ENCODE data around the gene DHPS. TPM values are rescaled to one million over a fixed set of nuclear protein-coding genes. Genes with fewer than 3 reads are reported as not detected.

Gene DHPS
- total RNA-seq, 1 donor: 63.2 TPM

DNA sequence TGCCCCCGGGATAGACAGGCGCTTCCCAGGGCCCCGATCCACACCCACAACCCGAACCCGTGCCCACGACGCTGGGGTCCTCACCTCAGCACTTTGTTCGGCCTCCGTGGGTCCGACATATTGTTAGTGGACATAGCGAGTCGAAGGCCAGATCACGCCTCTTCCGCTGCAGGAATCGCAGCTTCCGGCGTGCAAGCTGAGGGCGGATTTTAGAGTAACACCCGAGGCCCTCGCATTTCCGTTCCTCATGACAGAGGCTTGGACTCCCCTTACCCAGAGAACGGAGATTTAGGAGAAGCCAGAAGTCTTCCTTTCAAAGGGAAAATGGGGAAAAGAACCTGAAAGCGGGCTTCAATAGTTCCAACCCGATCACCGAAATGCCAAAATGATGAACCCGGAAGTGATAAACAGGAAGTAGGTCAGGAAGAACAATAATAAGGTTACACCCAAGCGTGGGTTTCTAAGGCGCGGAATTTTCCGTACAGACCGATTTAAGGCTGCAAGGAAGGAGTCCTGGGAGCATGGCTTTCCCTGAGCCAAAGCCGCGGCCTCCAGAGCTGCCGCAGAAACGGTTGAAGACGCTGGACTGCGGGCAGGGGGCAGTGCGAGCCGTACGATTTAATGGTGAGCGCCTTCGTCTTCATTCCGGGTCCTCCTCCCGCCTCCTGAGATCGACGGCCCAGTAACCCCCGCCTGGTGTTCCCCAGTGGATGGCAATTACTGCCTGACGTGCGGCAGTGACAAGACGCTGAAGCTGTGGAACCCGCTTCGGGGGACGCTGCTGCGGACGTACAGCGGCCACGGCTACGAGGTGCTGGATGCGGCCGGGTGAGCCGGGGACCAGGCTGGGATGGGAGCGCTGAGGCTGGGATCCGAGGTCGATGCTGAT, 12.2 kb downstream of the DHPS start:
- peaks cover 51% of the 10 kb centered on the region for H3K4me1 ChIP-seq (ENCODE audit: insufficient read depth, low read length)
- H3K9me3 ChIP-seq (ENCODE audit: low read depth, low read length): no peaks in the 10 kb centered on the region
- no peaks in the 10 kb centered on the region for H3K27me3 ChIP-seq (ENCODE audit: insufficient read depth, low read length)
- H3K4me3 ChIP-seq (ENCODE audit: low read length): peak overlapping the region; percentile 94

DNA sequence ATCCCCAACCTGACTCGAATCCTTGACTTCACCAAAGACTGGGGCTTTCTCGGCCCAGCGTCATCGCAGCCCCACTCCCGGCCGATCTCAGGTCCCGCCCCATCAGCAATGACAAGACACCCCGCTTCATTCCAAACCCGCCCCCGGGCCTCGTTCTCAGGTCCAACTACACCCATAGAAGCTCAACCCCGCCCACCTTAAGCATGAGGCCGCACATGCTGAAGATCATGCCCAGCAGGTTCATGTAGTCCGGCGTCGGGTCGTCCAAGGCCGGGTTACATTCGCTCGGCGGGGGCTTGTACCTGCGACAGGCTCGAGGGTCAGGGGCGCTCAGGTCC, 12.8 kb downstream of the DHPS start:
- H3K4me3 ChIP-seq (ENCODE audit: low read length): peak overlapping the region; percentile 94
- H3K9me3 ChIP-seq (ENCODE audit: low read depth, low read length): no peaks in the 10 kb centered on the region
- H3K4me1 ChIP-seq (ENCODE audit: insufficient read depth, low read length): peaks cover 57% of the 10 kb centered on the region

DNA sequence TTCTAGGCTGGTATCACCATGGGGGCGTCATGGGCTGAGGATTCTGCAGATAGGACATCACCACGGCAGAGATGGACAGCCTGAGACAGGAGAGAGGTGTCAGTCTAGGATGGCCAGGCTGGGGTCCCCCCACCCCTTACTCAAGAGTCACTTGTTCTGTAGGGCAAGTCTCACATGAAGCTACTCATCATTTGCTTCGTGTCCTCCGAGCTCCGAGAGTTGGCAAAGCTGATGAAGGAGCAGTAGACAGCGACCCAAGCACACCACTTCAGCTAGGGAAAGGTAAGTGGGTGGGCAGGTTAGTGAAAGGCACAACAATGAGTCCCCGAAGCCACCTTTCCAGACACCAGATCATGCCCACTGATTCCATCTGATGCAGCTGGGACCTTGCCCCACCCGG, 13.3 kb downstream of the DHPS start:
- peak overlapping the region; percentile 94 for H3K4me3 ChIP-seq (ENCODE audit: low read length)
- no peaks in the 10 kb centered on the region for H3K27me3 ChIP-seq (ENCODE audit: insufficient read depth, low read length)
- peaks cover 59% of the 10 kb centered on the region for H3K4me1 ChIP-seq (ENCODE audit: insufficient read depth, low read length)
- H3K9me3 ChIP-seq (ENCODE audit: low read depth, low read length): no peaks in the 10 kb centered on the region

More for the DNA sequence above, 12.8 kb downstream of the DHPS start:
- H3K27me3 ChIP-seq (ENCODE audit: insufficient read depth, low read length): no peaks in the 10 kb centered on the region

DNA sequence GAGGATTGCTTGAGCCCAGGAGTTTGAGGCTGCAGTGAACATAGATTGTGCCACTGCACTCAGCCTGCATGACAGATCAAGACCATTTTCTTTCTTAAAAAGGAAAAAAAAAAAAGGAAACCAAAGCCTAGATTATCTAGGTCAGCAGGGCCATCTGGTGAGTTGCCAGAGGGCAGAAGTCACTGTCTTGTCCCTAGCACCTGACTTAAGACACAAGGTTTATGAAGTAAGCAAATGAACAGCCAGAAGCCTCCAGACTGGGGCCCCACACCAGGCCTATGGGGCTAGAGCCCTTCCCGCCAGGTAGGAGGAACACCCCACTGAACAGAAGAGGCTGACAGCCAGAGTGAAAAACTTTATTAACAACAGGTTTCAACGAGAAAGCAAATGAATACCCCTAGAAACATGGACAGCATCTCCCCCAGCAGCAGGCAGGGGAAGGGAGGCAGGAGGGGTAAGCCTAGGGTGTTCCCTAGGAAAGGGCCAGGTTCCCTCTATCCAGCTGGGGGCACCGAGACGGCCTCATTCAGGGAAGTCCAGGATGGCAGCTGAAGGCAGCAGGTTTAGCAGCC, 13.9 kb downstream of the DHPS start:
- H3K27me3 ChIP-seq (ENCODE audit: insufficient read depth, low read length): no peaks in the 10 kb centered on the region
- no peak overlapping the region for H3K4me3 ChIP-seq (ENCODE audit: low read length)
- H3K4me1 ChIP-seq (ENCODE audit: insufficient read depth, low read length): peaks cover 59% of the 10 kb centered on the region
- no peaks in the 10 kb centered on the region for H3K9me3 ChIP-seq (ENCODE audit: low read depth, low read length)

DNA sequence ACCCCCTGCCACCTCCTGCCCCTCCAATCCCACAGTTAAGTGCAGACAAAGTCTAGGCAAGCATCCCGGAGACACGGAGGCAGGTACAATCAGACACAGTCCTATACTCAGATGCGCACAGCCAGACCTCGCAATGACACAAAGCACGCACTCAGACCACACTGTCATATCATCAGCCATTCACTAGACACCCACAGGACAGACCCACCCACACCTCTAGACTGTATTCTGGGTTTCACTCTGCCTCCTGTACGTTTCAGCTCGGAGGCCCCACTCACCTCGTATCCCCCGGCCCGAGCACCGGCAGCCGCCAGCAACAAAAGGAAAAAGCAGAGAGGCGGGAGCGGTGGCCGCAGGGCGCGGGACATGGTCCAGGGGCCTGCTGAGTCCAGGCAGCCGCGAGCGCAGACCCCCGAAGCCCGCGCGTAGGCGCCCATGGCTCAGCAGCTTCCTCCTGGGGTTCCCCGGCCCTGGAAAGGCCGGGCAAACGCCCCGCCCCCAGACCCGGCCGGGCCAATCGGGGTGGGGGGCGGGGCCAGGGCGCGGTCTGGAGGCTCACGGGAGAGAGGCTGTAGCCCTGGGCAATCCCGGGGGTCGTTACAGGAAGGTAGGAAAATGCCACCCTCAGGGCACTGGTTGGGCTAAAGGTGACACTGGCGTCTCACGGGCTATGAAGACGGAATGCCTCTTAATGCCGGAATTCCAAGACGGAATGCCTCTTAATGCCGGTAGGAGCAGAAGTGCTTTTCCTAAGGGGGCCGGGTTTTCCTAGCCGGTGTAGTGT, 15.2 kb downstream of the DHPS start, which contains the start of the genes MAN2B1 and WDR83:
TSS of gene MAN2B1 (minus strand) at position 478 of the 784 bp plus-strand sequence. CDS start at position 437, 41 bp downstream.
TSS of gene WDR83 (plus strand) at position 543 of the 784 bp plus-strand sequence. CDS start 2,984 bp downstream, outside the sequence.
- H3K9me3 ChIP-seq (ENCODE audit: low read depth, low read length): no peaks in the 10 kb centered on the region
- H3K4me3 ChIP-seq (ENCODE audit: low read length): peak within 1 kb of the TSS; percentile 74
- H3K27me3 ChIP-seq (ENCODE audit: insufficient read depth, low read length): no peaks in the 10 kb centered on the region
- peaks cover 59% of the 10 kb centered on the region for H3K4me1 ChIP-seq (ENCODE audit: insufficient read depth, low read length)

DNA sequence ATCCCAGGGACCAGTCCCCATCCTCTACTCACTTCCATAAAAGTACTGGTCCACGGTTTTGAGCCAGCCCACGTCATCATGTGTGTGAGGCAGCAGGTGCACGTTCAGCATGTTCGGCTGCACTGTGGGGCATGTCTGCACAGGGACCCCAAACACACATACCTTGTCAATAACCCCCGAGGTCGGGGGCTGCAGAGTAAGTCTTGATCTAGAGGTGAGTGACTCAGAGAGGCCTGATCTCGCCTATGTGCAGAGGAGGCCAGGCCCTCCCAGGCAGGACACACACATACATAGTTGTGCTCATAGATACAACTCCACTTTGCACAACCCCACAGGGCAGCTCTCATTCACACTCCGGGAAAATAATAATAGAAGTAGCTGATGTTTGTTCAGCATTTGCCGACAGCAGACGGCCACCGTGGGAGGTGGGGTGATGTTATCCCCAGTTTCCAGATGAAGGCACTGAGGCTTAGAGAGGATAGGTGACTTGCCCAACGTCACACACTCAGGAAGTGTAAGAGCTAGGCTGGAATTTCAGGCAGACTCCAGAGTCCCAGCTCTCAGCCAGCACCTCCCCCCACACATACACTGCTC, 15.9 kb downstream of the DHPS start:
- Histone ChIP-seq H3K9me3 (ENCODE audit: low read depth, low read length) (no peaks in the 10 kb centered on the region), H3K4me3 (ENCODE audit: low read length) (peak overlapping the region; percentile 74), H3K4me1 (ENCODE audit: insufficient read depth, low read length) (peaks cover 59% of the 10 kb centered on the region), H3K27me3 (ENCODE audit: insufficient read depth, low read length) (no peaks in the 10 kb centered on the region)

DNA sequence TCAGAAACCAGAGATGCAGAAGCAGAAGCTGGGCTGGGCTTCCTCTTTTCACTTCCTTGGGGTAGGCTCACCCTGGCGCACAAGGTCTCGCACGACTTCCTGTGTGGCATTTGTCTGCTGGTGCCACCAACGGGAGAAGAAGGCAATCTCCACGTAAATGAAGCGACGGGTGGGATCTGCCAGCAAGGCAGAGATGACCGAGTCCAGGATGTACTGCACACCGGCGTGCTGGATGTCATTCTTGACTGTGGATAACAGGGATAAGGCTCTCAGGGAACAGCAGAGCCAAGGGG, 16.5 kb downstream of the DHPS start:
- Histone ChIP-seq H3K4me1 (ENCODE audit: insufficient read depth, low read length) (peaks cover 54% of the 10 kb centered on the region), H3K9me3 (ENCODE audit: low read depth, low read length) (no peaks in the 10 kb centered on the region), H3K27me3 (ENCODE audit: insufficient read depth, low read length) (no peaks in the 10 kb centered on the region), H3K4me3 (ENCODE audit: low read length) (peak overlapping the region; percentile 74)

DNA sequence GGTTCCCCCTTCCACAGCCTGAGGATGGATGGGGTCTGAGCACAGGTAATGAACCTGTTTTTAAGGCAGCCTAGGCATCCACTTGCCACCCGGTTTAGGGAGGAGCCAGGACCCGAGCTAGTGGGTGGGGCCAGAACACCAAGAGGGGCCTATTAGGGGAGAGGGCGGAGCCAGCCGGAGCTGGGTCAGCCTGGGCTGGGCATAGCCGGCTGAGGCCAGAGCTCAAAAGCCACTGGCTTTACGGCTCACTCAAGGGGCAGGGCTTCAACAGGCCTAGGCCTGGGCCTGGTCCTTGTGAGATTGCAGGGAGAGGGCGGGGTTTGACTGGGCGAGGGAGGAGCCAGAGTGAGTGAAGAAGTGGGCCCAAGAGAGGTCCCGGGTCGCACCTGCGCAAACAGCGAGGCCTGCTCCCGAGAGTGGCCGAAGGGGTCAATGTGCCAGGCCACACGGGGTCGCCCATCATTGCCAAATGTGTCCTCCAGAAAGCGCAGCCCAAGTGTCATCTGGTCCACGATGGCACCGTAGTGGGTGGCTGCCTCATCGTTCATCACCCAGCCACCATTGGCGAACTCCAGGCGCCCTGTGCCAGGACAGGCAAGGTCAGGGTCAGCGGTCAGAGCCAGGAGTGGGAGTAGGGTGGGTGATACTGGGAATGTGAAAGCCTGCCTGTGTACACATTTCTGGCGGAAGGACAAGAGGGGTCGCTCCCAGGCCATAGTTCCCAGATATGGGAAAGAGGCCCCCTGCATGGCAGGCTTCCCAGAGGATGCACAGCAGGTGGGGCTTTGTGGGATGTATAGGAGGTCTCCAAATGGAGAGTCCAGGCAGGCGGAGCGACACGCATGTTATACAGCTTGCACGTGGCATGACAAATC, 17.0 kb downstream of the DHPS start:
- Histone ChIP-seq H3K9me3 (ENCODE audit: low read depth, low read length) (no peaks in the 10 kb centered on the region), H3K27me3 (ENCODE audit: insufficient read depth, low read length) (no peaks in the 10 kb centered on the region)

DNA sequence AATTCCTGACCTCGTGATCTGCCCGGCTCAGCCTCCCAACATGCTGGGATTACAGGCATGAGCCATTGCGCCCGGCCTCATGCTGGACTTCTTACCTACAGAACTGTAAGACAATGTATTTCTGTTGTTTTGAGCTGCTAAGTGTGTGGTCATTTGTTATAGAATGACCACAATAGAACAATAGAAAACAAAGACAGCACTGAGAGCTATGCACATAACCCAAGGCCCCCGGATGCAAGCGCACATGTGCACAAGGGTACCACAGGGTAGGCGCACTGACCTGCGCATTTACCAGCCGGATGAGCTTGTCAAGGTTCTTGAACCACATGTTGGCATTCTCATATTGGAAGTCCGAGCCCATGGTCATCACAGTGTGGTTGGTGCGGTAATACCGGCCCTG, 20.7 kb downstream of the DHPS start:
- Histone ChIP-seq H3K9me3 (ENCODE audit: low read depth, low read length) (no peaks in the 10 kb centered on the region), H3K27me3 (ENCODE audit: insufficient read depth, low read length) (no peaks in the 10 kb centered on the region), H3K4me1 (ENCODE audit: insufficient read depth, low read length) (peaks cover 23% of the 10 kb centered on the region), H3K4me3 (ENCODE audit: low read length) (no peak overlapping the region)

More for the DNA sequence above, 17.0 kb downstream of the DHPS start:
- Histone ChIP-seq H3K4me1 (ENCODE audit: insufficient read depth, low read length) (peaks cover 49% of the 10 kb centered on the region), H3K4me3 (ENCODE audit: low read length) (no peak overlapping the region)

DNA sequence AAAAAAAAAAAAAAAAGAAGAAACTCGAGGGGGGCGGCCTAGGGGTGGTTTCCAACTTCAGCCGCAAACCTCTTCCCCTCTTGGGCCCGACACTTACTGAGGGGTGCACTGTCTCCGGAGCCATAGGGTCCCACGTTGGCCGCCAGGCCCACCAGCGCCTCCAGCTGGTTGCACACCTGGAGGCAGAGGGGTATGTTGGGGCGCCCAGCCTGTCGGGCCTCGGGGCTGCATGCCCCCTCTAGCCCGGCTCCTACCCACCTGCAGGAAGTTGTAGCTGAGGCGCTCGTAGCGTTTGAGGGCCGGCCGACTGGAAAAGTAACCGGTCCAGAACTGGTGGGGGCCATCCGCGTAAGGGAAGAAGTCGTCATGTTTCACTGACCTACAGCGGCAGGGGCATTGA, 23.7 kb downstream of the DHPS start:
- H3K27me3 ChIP-seq (ENCODE audit: insufficient read depth, low read length): no peaks in the 10 kb centered on the region
- no peaks in the 10 kb centered on the region for H3K4me1 ChIP-seq (ENCODE audit: insufficient read depth, low read length)
- H3K4me3 ChIP-seq (ENCODE audit: low read length): no peak overlapping the region
- no peaks in the 10 kb centered on the region for H3K9me3 ChIP-seq (ENCODE audit: low read depth, low read length)

DNA sequence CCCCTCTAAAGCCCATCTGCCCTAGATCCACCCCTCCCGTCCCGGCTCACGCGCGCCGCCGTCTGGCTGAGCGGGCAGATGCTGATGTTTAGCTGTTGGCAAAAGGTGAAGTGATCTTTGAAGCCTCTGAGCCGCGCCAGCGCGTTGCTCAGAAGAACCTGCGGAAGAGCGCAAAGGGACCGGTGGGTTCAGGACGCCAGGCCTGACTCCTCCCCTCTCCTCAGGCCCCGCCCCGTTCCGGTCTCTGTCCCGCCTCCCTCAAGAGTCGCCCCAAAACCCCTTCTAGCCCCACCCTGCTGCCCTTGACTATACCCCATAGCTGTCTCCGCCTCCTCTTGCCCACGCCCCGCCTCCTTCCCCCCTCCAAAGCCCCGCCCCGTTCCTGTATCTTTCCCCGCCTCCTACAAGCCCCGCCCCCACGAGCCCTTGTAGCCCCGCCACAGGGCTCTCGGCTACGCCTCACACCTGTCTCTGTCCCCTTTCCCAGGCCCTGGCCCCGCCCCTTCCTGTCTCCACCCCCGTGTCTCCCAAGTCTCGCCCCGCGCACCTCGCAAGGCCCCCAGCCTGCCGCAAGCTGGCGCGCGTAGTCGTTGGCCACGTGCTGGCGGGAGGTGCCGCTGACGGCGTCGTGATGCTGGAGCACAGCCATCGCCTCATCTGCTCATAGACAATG, 24.6 kb downstream of the DHPS start:
- no peaks in the 10 kb centered on the region for H3K9me3 ChIP-seq (ENCODE audit: low read depth, low read length)
- H3K4me3 ChIP-seq (ENCODE audit: low read length): no peak overlapping the region
- H3K27me3 ChIP-seq (ENCODE audit: insufficient read depth, low read length): no peaks in the 10 kb centered on the region
- H3K4me1 ChIP-seq (ENCODE audit: insufficient read depth, low read length): no peaks in the 10 kb centered on the region

DNA sequence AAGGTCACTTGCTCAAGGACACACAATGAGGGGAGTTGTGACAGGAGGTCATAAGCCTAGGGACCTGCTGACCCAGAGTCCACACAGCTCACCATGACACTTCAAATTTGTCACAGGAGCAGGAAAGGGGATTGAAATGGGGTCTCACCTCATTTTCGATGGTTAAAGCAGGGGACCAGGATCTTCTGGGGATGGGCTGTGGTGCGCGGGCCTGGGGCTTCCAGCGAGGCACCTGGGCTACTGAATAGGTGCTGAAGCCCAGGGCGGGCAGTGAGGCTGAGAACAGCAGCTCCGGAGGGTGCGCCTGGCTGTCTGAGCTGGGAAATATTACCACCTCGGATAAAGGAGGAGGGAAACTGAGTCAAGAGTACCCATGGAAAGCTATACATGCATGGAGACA, 26.1 kb downstream of the DHPS start:
- Histone ChIP-seq H3K27me3 (ENCODE audit: insufficient read depth, low read length) (no peaks in the 10 kb centered on the region), H3K4me1 (ENCODE audit: insufficient read depth, low read length) (no peaks in the 10 kb centered on the region), H3K9me3 (ENCODE audit: low read depth, low read length) (no peaks in the 10 kb centered on the region), H3K4me3 (ENCODE audit: low read length) (no peak overlapping the region)

DNA sequence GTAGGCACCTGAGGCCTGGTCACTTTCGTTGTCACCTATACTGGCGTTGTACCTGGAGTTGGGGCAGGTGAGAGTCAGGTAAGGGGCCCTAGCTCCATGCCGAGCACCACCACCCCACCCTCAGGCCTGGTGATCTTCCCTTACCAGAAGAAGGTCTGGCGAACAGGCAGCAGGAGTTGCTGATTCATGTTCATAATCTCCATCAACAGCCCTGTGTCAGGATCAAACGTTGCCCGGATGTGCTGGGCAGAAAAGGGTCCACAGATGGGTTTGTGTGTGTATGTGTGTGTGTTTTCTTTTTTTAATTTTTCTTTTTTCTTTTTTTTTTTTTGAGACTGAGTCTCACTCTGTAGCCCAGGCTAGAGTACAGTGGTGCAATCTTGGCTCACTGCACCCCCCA, 29.5 kb downstream of the DHPS start:
- H3K9me3 ChIP-seq (ENCODE audit: low read depth, low read length): no peaks in the 10 kb centered on the region
- no peaks in the 10 kb centered on the region for H3K27me3 ChIP-seq (ENCODE audit: insufficient read depth, low read length)
- no peak overlapping the region for H3K4me3 ChIP-seq (ENCODE audit: low read length)
- peaks cover 5% of the 10 kb centered on the region for H3K4me1 ChIP-seq (ENCODE audit: insufficient read depth, low read length)

DNA sequence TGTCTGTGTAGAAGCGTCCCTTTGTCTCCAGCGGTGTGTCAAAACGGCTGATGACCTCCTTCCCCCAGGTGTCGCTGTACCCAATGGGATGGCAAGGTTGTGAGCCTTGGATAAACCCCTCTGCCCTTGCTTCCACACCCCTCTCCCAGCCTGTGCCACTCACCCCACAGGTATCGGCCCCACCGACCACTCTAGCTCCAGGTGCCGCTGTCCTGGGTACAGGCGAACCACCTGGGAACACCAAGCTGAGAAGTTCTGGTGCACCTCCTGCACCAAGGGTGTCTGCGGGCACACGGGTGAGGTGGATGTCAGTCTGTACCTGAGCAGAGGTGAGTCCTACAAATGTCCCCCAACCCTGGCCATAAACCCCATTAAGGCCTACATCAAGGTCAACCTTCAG, 31.7 kb downstream of the DHPS start:
- peaks cover 5% of the 10 kb centered on the region for H3K4me1 ChIP-seq (ENCODE audit: insufficient read depth, low read length)
- H3K27me3 ChIP-seq (ENCODE audit: insufficient read depth, low read length): no peaks in the 10 kb centered on the region
- H3K9me3 ChIP-seq (ENCODE audit: low read depth, low read length): no peaks in the 10 kb centered on the region
- no peak overlapping the region for H3K4me3 ChIP-seq (ENCODE audit: low read length)
